ENCODE results near the gene MCTP1.

GRCh38 chr5:94778299-94778698 lies 506.6 kb downstream of the MCTP1 start:
- TF ChIP-seq POLR2B (IDR thresholded peaks at IDR 0.05; ENCODE audit: low read depth, partially characterized antibody) (no peak), ZNF696 (CRISPR knock-in tag; conservative IDR thresholded peaks at IDR 0.05) (no peak), ZBTB26 (CRISPR knock-in tag; IDR thresholded peaks at IDR 0.05) (no peak), RCOR1 (IDR thresholded peaks at IDR 0.05; ENCODE audit: borderline replicate concordance in 1 of 2, low read depth in 2 of 2, low read length in 2 of 2) (no peak), TAF1 (IDR thresholded peaks at IDR 0.05; ENCODE audit: control insufficient read depth, extremely low read depth, insufficient read depth, low read length, severe bottlenecking) (no peak), L3MBTL2 (IDR thresholded peaks at IDR 0.05) (no peak), BRCA1 (IDR thresholded peaks at IDR 0.05) (no peak), BRCA1 (CRISPR knock-in tag; IDR thresholded peaks at IDR 0.05) (no peak), EZH2 (IDR thresholded peaks at IDR 0.05; ENCODE audit: borderline replicate concordance, low read depth, low read length) (no peak)
